DOHH2 (cell line): ENCODE data around the gene MMEL1.

Experiments
- CTCF ChIP-seq: fragments of 200-600 bp; sonication (generic); IDR thresholded peaks from one replicate; pipeline ENCODE4 v1.5.1; 2014; ENCODE audit warnings: antibody characterized with exemption, mild to moderate bottlenecking, low read depth, low read length; ENCODE audit not compliant: poor library complexity, severe bottlenecking
- EZH2phosphoT487 ChIP-seq: fragments of 200-600 bp; sonication (generic); IDR thresholded peaks from 2 replicates; pipeline ENCODE4 v1.6.1; 2017; ENCODE audit warnings: borderline replicate concordance, mild to moderate bottlenecking, antibody characterized with exemption, low read length, moderate library complexity, mixed read lengths

- TF ChIP-seq CTCF (no peak), EZH2phosphoT487 (no peak)
These were observed 28.5 kb downstream of the MMEL1 start for GRCh38 chr1:2604156-2604843.
